Gastrocnemius medialis (tissue), 4 donors: ENCODE measurements around the gene SESTD1. TPM values are rescaled to one million over a fixed set of nuclear protein-coding genes. Genes with fewer than 3 reads are reported as not detected.
"Not testable (repeated sequence)": the region's sequence is repeated elsewhere in the genome, so short reads cannot be mapped to it uniquely, and the experiment has no call there.

Experiments
- ATAC-seq, 2 donors: fragments of 150-250 bp; one replicate each; pipeline ENCODE4 v1.9.1; 2016
- DNase-seq, 2 donors: peaks; one replicate each; pipeline ENCODE4 v3.0.0-alpha.2; 2019
- H3K27ac ChIP-seq, 4 donors: fragments of 200-600 bp; sonication (generic); 1 replicate in 1 of 4; 2 replicates in 3 of 4; pipeline ENCODE4 v1.5.1; 2016 to 2018; ENCODE audit warnings: mild to moderate bottlenecking in 2 of 4, moderate library complexity in 1 of 4
- H3K27me3 ChIP-seq, 3 donors: fragments of 200-600 bp; sonication (generic) in 2 of 3; 1 replicate in 1 of 3; 2 replicates in 2 of 3; pipeline versions ENCODE4 v1.5.1 to v1.6.0; 2016 to 2019; ENCODE audit warnings: mild to moderate bottlenecking in 1 of 3, moderate library complexity in 1 of 3
- H3K36me3 ChIP-seq, 2 donors: fragments of 200-600 bp; sonication (generic) in 1 of 2; one replicate each; pipeline ENCODE4 v1.5.1; 2017 to 2018
- H3K4me1 ChIP-seq, 2 donors: fragments of 200-600 bp; sonication (generic) in 1 of 2; one replicate each; pipeline ENCODE4 v1.5.1; 2016 to 2017; ENCODE audit warnings: mild to moderate bottlenecking in 2 of 2
- H3K4me3 ChIP-seq, 4 donors: fragments of 200-600 bp; sonication (generic) in 3 of 4; 1 replicate in 1 of 4; 2 replicates in 3 of 4; pipeline ENCODE4 v1.5.1; 2016 to 2019; ENCODE audit warnings: mild to moderate bottlenecking in 2 of 4
- H3K9me3 ChIP-seq, 3 donors: fragments of 200-600 bp; sonication (generic) in 2 of 3; 1 replicate in 1 of 3; 2 replicates in 2 of 3; pipeline ENCODE4 v1.5.1; 2016 to 2019
- POLR2A ChIP-seq, 2 donors: fragments of 450-650 bp; IDR thresholded peaks; one replicate each; pipeline ENCODE4 v1.6.1; 2017; ENCODE audit warnings: antibody characterized with exemption in 2 of 2, mild to moderate bottlenecking in 2 of 2, moderate library complexity in 2 of 2
- in situ Hi-C, 4 donors: fragments of 200-750 bp; cut with MboI; loops; one replicate each; pipeline versions ENCODE4 v1.15.0 to v1.8.0; 2017; ENCODE audit warnings: low sequenced_read_pairs in 4 of 4
- intact Hi-C: fragments of 100-400 bp; cut with DNase I; formaldehyde crosslinking; loops from one replicate; pipeline ENCODE4 v1.15.1; 2023; ENCODE audit warnings: low total_unique reads
- total RNA-seq, 4 donors: library from RNA; depleted of rRNA; stranded (reverse); fragments of >200 nt; gene quantifications; one replicate each; pipeline versions ENCODE4 v1.1.0 to v1.2.3, GENCODE V29; 2016
- TF ChIP-seq, protein P1 (sequence below), 5 experiments: fragments of 450-650 bp in 3 of 5; fragments of 200-600 bp in 2 of 5; sonication (generic) in 2 of 5; IDR thresholded peaks in 4 of 5; conservative IDR thresholded peaks in 1 of 5; 1 replicate in 4 of 5; 2 replicates in 1 of 5; pipeline ENCODE4 v1.5.1; 2016 to 2019; ENCODE audit warnings: antibody characterized with exemption in 5 of 5, mild to moderate bottlenecking in 3 of 5, moderate library complexity in 3 of 5

The SESTD1 gene
- total RNA-seq, 4 donors from 2014 or later: 4.1 to 11.0 (median 8.6) TPM

DNA sequence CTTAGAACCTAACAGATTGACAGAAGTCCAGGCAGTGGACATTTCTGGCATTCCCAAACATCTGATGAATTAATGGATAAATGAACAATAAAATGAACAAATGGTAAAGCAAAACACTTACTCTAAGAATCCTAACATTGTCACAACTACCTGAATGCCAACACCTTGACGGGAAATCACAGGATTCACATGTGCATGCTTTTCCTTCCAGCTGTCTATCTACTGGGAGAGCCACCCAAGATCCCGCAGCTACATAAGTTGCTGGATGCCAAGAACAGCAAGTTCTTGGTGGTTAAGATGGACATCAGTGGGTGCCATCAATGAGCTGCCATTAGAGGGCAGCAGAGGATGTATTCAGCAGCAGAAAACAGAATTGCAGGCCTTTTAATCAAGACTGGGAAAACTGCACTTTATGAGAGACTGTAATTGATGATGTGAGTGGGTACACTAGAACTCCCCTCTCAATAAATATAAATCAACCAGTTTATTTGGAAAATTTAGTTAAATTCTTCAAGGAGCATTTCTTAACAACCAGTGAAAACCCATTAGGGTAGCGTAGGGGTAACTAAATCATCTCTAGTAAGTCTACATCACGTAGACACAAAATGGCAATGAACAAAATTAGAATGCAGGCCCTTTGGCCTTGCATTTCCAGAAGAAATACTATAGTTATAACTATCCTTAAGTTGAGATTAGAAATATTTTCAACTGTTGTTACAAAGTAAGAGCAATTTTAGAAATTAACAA, 45.6 kb downstream of the SESTD1 start:
- in situ Hi-C loops (loop anchor here in 2 of 4 donors (25.0 kb wide), 2 partner anchors 118 to 193 kb away; no protein-coding TSS in a partner anchor), intact Hi-C loops (loop anchor here (5.0 kb wide), 1 partner anchor 193 kb away; no protein-coding TSS in a partner anchor)
- Histone ChIP-seq H3K27me3 (no peaks in the 10 kb centered on the region), H3K4me3 (no peak overlapping the region), H3K27ac (peak overlapping the region in 2 of 4 donors; percentile 5 to 17), H3K9me3 (no peaks in the 10 kb centered on the region), H3K4me1 (peaks cover 5 to 12% of the 10 kb centered on the region in 2 donors), H3K36me3 (no peaks in the 10 kb centered on the region)
- TF ChIP-seq POLR2A (IDR thresholded peaks at IDR 0.05): no peak
- TF ChIP-seq, protein P1, sequence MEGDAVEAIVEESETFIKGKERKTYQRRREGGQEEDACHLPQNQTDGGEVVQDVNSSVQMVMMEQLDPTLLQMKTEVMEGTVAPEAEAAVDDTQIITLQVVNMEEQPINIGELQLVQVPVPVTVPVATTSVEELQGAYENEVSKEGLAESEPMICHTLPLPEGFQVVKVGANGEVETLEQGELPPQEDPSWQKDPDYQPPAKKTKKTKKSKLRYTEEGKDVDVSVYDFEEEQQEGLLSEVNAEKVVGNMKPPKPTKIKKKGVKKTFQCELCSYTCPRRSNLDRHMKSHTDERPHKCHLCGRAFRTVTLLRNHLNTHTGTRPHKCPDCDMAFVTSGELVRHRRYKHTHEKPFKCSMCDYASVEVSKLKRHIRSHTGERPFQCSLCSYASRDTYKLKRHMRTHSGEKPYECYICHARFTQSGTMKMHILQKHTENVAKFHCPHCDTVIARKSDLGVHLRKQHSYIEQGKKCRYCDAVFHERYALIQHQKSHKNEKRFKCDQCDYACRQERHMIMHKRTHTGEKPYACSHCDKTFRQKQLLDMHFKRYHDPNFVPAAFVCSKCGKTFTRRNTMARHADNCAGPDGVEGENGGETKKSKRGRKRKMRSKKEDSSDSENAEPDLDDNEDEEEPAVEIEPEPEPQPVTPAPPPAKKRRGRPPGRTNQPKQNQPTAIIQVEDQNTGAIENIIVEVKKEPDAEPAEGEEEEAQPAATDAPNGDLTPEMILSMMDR (IDR thresholded peaks at IDR 0.05 in 4 of 5, conservative IDR thresholded peaks at IDR 0.05 in 1 of 5): peak; percentile 65 to 88 (median 69)
- peak; percentile 97 to 98 for ATAC-seq
- DNase-seq: peak; percentile 53 to 74

DNA sequence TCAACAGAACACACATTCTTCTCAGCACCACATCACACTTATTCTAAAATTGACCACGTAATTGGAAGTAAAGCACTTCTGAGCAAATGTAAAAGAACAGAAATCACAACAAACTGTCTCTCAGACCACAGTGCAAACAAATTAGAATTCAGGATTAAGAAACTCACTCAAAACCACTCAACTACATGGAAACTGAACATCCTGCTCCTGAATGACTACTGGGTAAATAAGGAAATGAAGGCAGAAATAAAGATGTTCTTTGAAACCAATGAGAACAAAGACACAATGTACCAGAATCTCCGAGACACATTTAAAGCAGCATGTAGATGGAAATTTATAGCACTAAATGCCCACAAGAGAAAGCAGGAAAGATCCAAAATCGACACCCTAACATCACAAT, 50.0 kb downstream of the SESTD1 start:
- not testable (repeated sequence) for H3K27me3 ChIP-seq, ATAC-seq, H3K4me1 ChIP-seq, H3K4me3 ChIP-seq, H3K36me3 ChIP-seq, DNase-seq, H3K27ac ChIP-seq, H3K9me3 ChIP-seq
- in situ Hi-C loops: loop anchor here in 2 of 4 donors (25.0 kb wide), 2 partner anchors 123 to 198 kb away; no protein-coding TSS in a partner anchor
- intact Hi-C loops: loop anchor here (5.0 kb wide), 1 partner anchor 198 kb away; no protein-coding TSS in a partner anchor

- TF ChIP-seq POLR2A (IDR thresholded peaks at IDR 0.05): no peak
- TF ChIP-seq, protein P1 (IDR thresholded peaks at IDR 0.05 in 4 of 5, conservative IDR thresholded peaks at IDR 0.05 in 1 of 5): no peak
- H3K36me3 ChIP-seq: no peaks in the 10 kb centered on the region
- in situ Hi-C loops: loop anchor here in 2 of 4 donors (25.0 kb wide), 2 partner anchors 126 to 201 kb away; no protein-coding TSS in a partner anchor
- ATAC-seq: no peak
- no peak overlapping the region for H3K27ac ChIP-seq
- H3K4me3 ChIP-seq: no peak overlapping the region
- DNase-seq: no peak
- intact Hi-C loops: no loop called here
- H3K27me3 ChIP-seq: no peaks in the 10 kb centered on the region
- H3K9me3 ChIP-seq: no peaks in the 10 kb centered on the region
- H3K4me1 ChIP-seq: no peaks in the 10 kb centered on the region
Measured at GRCh38 chr2:179211355-179211754, 53.3 kb downstream of the SESTD1 start.

- ATAC-seq, H3K4me3 ChIP-seq, H3K9me3 ChIP-seq, intact Hi-C loops, DNase-seq, H3K4me1 ChIP-seq, H3K36me3 ChIP-seq, H3K27ac ChIP-seq, H3K27me3 ChIP-seq: not testable (repeated sequence)
- in situ Hi-C loops: loop anchor here in 2 of 4 donors (25.0 kb wide), 2 partner anchors 129 to 204 kb away; no protein-coding TSS in a partner anchor
Measured at GRCh38 chr2:179208277-179208676, 56.4 kb downstream of the SESTD1 start.

- Histone ChIP-seq H3K27ac (no peak overlapping the region), H3K36me3 (no peaks in the 10 kb centered on the region), H3K9me3 (no peaks in the 10 kb centered on the region), H3K4me1 (no peaks in the 10 kb centered on the region), H3K4me3 (no peak overlapping the region), H3K27me3 (no peaks in the 10 kb centered on the region)
- intact Hi-C loops: no loop called here
- in situ Hi-C loops: loop anchor here in 2 of 4 donors (25.0 kb wide), 2 partner anchors 130 to 205 kb away; no protein-coding TSS in a partner anchor
- DNase-seq: no peak
- TF ChIP-seq, protein P1 (IDR thresholded peaks at IDR 0.05 in 4 of 5, conservative IDR thresholded peaks at IDR 0.05 in 1 of 5): no peak
- TF ChIP-seq POLR2A (IDR thresholded peaks at IDR 0.05): no peak
- no peak for ATAC-seq
Measured at GRCh38 chr2:179207047-179207446, 57.6 kb downstream of the SESTD1 start.
